PFSK-1 (cell line): Measurements from ENCODE around the gene KCNQ5.

Experiments
- POLR2AphosphoS5 ChIP-seq: IDR thresholded peaks from 2 replicates; pipeline ENCODE4 v1.6.1; 2012; ENCODE audit warnings: low read depth, mild to moderate bottlenecking, control low read depth, low read length, moderate library complexity
- SIN3A ChIP-seq: IDR thresholded peaks from 2 replicates; pipeline ENCODE4 v1.6.1; 2012; ENCODE audit warnings: mild to moderate bottlenecking, low read length, moderate library complexity, borderline replicate concordance; ENCODE audit not compliant: insufficient read depth

- TF ChIP-seq SIN3A (no peak), POLR2AphosphoS5 (no peak)
Observed at GRCh38 chr6:73011945-73012344, 390.1 kb downstream of the KCNQ5 start.
